CD4-positive, alpha-beta T cell treated with Interleukin-12 subunit alpha and Interleukin-12 subunit beta, for 1 hour (primary cell): Measurements from ENCODE around the gene SLC2A13.
"Not testable (repeated sequence)": the region's sequence is repeated elsewhere in the genome, so short reads cannot be mapped to it uniquely, and the experiment has no call there.

Experiments
- DNase-seq: peaks from one replicate; pipeline ENCODE4 v3.0.0-alpha.2; 2020

Gene SLC2A13

DNA sequence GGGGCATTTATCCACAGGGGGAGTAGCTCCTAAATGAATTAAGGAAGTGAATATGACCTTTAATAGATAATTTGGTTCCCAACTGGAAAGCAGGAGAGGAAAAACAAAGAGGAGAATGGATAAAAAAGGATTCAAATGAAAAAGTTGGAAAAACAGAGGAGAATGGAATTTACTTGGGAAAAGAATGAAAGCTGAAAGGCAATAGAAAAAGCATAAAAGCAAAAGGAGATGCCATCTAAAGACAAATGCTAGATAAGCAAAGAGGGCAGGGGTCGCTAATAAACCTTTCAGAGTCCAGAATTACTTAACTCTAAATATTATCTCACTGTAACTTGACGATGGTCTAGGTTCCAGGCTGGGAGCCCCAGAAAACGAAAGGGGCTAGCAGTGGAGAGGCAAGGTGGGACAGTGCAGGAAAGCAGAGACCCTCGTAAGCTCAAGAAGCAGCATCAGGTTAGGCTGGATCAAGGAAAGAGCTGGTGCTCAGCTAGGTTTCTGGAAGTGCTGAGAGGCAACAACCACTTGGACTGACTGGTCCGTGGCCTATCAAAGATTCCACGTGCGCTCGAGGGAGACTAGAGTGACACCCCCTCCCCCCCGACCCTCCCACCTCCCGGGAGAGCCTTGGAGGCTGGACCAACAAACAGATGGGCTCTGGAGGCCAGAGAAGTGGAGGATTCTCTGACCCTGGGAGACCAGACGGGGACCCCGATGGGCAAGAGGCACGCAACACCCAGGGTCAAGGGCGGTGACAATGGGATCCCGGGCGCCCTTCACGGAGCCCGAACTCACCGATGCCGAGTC, 1.2 kb downstream of the SLC2A13 start:
- DNase-seq = no peak

DNA sequence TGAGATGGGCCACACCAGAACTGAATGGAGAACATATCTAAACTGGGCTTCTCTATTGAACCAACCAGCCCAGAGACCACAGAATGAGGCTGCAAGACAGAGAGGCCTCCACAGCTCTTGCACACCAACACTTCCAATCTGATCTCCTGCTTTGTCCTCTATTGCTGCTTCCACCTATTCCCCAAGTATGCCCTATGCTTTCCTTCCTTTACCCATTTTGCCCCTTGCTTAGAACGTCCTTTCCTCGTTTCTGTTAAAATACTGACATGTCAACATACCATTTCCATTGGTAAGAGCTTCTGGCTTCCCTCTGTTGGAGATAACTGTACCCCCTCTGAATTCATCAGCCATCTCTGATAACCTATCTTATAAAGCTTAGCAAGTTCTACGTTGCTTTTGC, 2.8 kb downstream of the SLC2A13 start:
- no peak for DNase-seq

- no peak for DNase-seq
Measured at GRCh38 chr12:40101747-40102146, 4.1 kb downstream of the SLC2A13 start.

- no peak for DNase-seq
Measured at GRCh38 chr12:40099423-40099853, 6.4 kb downstream of the SLC2A13 start.

- no peak for DNase-seq
Measured at GRCh38 chr12:40098406-40099145, 7.3 kb downstream of the SLC2A13 start.

DNA sequence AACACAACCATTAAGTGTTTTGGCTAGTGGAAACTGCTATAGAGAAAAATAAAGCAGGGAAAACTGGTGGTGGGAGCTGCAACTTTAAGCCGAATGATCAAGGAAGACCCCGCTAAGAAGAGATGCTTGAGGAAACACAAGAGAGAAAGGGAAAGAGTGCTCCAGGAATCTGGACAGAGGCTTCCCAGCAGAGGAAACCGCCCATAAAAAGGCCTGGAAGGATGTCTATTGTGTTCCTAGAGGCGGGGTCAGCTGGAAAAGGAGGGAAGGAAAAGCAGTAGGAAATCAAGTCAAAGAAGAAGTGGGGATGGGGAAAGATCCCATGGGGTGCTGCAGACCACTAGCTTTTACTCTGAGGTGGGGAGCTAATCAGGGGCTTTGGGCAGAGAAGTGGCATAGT, 12.4 kb downstream of the SLC2A13 start:
- DNase-seq = no peak

DNA sequence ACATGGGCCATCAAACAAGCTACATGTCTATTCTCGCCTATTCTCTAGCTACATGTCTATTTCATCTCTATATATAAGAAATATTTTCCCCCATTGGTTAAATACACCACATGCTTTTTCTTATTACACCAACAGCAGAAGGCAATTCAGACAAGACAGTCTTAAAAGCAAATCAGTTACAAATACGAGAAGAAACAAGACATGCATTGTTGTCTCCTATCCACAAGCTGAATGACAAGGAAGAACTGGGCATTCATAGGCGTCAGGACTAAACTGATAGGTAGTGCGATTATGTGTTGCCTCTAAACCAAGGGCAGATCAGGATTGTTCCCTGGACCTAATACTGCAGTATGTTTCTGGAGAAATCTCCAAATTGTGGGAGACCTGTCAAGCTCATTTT, 19.4 kb downstream of the SLC2A13 start:
- DNase-seq = no peak

DNA sequence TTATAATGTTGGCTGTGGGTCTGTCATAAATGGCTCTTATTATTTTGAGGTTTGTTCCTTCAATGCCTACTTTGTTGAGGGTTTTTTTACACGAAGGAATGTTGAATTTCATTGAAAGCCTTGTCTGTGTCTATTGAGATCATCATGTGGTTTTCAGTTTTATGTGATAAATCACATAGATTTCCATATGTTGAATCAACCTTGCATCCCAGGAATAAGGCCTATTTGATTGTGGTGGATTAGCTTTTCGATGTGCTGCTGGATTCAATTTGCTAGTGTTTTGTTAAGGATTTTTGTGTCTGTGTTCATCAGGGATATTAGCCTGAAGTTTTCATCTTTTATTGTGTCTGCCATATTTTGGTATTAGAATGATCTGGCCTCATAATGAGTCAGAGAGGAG, 27.6 kb downstream of the SLC2A13 start:
- no peak for DNase-seq

GRCh38 chr12:40075458-40075857, 30.4 kb downstream of the SLC2A13 start:
- no peak for DNase-seq

- DNase-seq = no peak
Measured at GRCh38 chr12:40068416-40068815, 37.5 kb downstream of the SLC2A13 start.

GRCh38 chr12:40065636-40066035, 40.2 kb downstream of the SLC2A13 start:
- no peak for DNase-seq

DNA sequence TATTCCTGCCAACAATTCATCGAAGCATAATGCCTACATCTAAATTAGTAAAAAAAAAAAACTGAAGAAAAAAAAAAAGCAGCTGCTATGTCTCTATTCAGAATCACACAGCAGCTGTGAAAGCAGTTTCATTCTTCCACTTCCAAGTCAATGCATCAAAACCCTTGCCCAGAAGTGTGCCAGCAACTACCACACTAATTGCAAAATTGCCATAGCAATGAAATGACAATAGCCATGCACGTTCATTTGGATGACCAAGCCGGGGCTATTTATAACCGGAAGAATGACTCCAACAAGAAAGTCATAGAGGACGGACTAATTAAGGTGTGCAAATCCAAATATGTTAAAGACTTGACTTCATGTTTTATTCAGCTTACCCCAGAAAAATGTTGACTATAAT, 42.5 kb downstream of the SLC2A13 start:
- DNase-seq = no peak

GRCh38 chr12:40058721-40059190, 47.1 kb downstream of the SLC2A13 start:
- no peak for DNase-seq

GRCh38 chr12:40056373-40056772, 49.5 kb downstream of the SLC2A13 start:
- DNase-seq = no peak

- DNase-seq = no peak
Measured at GRCh38 chr12:40055776-40056175, 50.1 kb downstream of the SLC2A13 start.

- DNase-seq = no peak
Measured at GRCh38 chr12:40055228-40055579, 50.7 kb downstream of the SLC2A13 start.

DNA sequence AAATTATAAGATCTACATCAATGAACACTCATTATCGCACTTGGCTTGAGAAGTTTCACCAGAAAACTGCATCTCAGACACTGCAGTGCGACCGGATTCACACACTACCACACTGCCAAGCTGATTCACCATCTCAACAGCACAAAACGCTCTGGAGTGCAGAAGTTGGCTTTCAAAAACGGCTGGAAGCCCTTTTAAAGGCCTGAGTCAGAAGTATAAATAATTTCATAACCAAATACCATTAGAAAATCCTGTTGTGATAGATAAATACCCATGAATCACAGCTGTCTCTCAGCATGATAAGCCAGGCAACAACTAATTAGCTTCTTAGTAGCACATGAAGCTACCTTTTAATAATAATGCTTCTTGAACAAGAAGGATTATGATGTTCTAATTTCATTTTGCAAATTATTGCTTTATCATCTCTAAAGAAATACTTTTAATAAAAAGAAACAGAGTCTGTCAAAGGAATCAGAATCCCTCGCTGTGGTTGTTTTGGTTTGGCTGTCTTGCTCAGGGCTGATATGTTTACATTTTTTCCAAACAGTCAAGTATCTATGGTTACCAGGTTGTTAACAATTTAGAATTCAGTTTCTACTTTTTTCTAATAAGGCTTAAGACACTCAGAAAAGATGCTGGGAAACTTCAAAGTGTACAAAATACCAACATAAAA, 51.2 kb downstream of the SLC2A13 start:
- no peak for DNase-seq

DNA sequence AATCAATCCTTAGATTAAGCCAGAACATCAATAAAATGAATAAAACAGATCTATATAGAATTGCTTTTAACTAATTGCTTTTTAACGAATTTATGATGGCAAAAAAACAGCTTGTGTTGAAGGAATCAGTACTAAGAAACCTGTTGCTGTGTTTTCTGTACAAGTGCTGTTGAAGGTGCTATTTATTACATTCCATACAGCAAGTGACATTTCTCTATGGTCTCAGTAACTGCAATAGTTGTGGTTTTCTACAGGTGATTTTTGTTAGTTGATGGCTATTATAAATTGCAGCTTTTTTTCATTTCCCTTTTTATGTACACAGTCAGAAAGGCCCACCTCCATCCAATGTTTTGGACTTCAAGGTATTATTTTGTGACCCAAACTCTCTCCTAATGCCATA, 56.6 kb downstream of the SLC2A13 start:
- no peak for DNase-seq

DNA sequence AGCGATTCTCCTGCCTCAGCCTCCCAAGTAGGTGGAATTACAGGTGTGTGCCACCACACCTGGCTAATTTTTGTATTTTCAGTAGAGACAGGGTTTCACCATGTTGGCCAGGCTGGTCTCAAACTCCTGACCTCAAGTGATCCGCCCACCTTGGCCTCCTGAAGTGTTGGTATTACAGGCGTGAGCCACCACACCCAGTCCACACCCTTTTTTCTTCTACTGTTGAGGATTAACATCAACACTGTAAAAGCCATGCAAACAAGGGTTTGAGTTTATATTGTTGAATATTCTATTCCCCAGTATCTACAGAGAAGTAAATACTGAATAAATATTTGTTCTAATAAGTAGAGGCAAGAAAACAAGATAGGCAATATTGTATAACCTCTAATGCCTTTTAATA, 58.9 kb downstream of the SLC2A13 start:
- DNase-seq = not testable (repeated sequence)

DNA sequence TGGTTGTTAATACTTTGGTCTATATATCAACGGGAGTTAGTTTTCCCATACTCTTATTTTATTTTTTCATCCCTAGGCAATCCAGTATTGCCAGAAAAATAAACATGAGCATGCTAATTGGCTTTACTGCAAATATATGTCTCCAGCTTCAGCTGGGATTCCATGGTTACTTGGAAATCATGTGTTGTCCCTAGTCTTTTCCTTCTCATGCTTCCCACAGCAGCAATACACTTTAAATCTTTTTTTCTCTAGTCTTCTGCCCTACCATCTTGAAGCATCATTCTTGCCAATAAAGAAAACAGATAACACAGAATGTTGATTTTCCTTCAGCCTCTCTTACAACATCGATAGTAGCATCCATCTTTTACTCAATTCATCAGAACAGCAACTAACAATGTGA, 60.2 kb downstream of the SLC2A13 start:
- DNase-seq = no peak

- no peak for DNase-seq
Measured at GRCh38 chr12:40044396-40044795, 61.5 kb downstream of the SLC2A13 start.

GRCh38 chr12:40039598-40039997, 66.3 kb downstream of the SLC2A13 start:
- DNase-seq = no peak

DNA sequence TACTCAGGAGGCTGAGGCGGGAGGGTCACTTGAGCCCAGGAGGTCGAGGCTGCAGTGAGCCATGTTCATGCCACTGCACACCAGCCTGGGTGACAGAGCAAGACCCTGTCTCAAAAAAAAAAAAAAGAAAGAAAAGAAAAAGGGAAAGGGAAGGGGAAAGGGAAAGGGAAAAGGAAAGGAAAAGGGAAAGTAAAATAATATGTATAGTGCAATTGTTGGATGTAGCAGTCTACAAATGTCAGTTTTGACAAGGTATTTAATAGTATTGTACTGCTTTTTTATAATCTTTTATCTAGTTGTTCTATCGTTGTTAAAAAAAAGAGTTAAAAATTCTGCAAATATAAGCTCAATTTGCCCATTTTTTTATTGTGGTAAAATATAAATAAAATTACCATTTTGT, 67.3 kb downstream of the SLC2A13 start:
- DNase-seq = no peak

DNA sequence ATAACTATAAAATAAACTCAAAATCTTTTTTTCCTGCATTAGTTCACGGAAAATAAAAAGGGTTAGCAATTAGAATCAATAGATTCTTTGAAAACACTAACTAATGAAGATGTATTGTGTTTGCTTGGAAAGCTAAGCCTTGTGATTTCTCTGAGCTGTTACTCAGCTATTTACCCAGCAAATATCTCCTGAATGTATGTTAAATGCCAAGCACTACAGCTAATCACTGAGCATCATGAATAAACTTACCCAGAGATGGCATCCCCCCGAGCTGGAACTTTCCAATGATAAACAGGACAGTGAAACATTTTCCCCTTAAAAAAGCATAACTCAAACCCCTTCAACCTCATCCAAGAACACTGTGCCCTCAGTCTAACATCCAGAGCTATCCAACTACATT, 71.2 kb downstream of the SLC2A13 start:
- DNase-seq = no peak
